HG03139 (cell line): Measurements from ENCODE around the gene MID1IP1.

Experiments
- ATAC-seq: cut with Tn5 transposase; IDR thresholded peaks from one replicate; pipeline ENCODE4 v1.9.1; 2021; ENCODE audit not compliant: unreplicated experiment

MID1IP1 gene

GRCh38 chrX:38800981-38801845 is at the start of gene MID1IP1:
Gene MID1IP1, plus strand, starts transcription at chrX:38801459. Its CDS starts 3,488 bp downstream, at chrX:38804947.
- ATAC-seq, result peak; percentile 42

GRCh38 chrX:38754102-38754790 is 47.0 kb upstream of the MID1IP1 start:
- no peak for ATAC-seq

GRCh38 chrX:38754818-38755718 is 46.2 kb upstream of the MID1IP1 start:
- ATAC-seq, result no peak

- no peak for ATAC-seq
Observed at GRCh38 chrX:38760883-38761282, 40.4 kb upstream of the MID1IP1 start.

- ATAC-seq, result no peak
Observed at GRCh38 chrX:38768079-38768478, 33.2 kb upstream of the MID1IP1 start.

- ATAC-seq, result no peak
Observed at GRCh38 chrX:38770152-38770551, 31.1 kb upstream of the MID1IP1 start.

- ATAC-seq, result no peak
Observed at GRCh38 chrX:38774249-38774648, 27.0 kb upstream of the MID1IP1 start.

- ATAC-seq, result no peak
Observed at GRCh38 chrX:38796946-38797345, 4.3 kb upstream of the MID1IP1 start.

- no peak for ATAC-seq
Observed at GRCh38 chrX:38798956-38799355, 2.3 kb upstream of the MID1IP1 start.

GRCh38 chrX:38799995-38800580 is 1.2 kb upstream of the MID1IP1 start:
- ATAC-seq, result no peak

GRCh38 chrX:38803243-38803587 is 2.0 kb downstream of the MID1IP1 start:
- ATAC-seq, result no peak

GRCh38 chrX:38803588-38804431 is 2.6 kb downstream of the MID1IP1 start:
- ATAC-seq, result peak; percentile 57

- peak; percentile 14 for ATAC-seq
Observed at GRCh38 chrX:38804432-38804681, 3.1 kb downstream of the MID1IP1 start.

GRCh38 chrX:38804682-38805431 is 3.6 kb downstream of the MID1IP1 start:
- ATAC-seq, result no peak

- ATAC-seq, result no peak
Observed at GRCh38 chrX:38805432-38806389, 4.5 kb downstream of the MID1IP1 start.

GRCh38 chrX:38806875-38807621 is 5.8 kb downstream of the MID1IP1 start:
- ATAC-seq, result no peak

- ATAC-seq, result no peak
Observed at GRCh38 chrX:38807873-38808272, 6.6 kb downstream of the MID1IP1 start.
